ENCODE data around the gene COL18A1.

Gene COL18A1

DNA sequence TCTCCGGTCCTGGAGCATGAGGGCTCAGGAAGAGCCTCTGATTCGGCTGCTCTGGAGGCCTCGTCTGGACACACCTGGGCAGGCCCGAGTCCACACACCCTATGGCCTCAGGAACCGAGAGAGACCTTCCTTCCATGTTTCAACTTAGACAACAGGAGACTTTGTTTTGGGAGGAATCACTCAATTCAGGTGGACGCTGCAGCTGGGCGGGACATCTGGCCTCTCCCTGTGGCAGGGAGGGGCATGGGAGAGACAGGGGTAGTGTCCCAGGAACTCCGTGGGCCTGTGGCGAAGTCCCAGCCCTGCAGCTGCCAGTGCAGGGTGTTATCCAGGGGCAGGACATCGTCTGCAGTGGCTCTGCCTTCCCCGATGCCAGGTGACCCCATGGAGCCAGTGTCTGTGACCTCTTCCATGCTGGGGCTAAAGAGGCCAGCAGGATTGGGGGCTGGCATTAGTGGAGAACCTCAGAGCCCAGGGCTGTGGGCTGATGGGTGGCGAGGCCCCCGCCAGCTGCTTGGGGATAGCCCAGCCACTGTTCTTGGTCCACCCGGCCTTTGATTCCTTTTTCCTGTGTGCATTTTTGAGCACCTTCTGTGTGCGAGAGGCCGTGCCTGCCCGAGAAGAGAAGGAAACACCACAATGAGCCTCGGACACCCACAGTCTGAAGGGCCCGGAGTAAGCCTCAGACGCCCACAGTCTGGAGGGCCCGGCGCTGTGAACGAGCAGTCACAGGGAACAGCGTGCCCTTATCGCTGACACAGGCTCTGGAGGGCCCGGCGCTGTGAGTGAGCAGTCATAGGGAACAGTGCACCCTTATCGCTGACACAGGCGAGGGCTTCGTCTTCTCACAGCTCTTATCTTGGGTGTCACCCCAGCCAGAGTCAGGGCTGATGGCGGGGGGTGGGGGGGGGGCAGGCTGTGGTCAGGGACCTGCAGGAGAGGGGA lies 6.2 kb downstream of the COL18A1 start:
- Mint-ChIP-seq H3K4me3 (no peak overlapping the region), H3K4me1 (peaks cover 5% of the 10 kb centered on the region), H3K27me3 (peaks cover 6% of the 10 kb centered on the region)

DNA sequence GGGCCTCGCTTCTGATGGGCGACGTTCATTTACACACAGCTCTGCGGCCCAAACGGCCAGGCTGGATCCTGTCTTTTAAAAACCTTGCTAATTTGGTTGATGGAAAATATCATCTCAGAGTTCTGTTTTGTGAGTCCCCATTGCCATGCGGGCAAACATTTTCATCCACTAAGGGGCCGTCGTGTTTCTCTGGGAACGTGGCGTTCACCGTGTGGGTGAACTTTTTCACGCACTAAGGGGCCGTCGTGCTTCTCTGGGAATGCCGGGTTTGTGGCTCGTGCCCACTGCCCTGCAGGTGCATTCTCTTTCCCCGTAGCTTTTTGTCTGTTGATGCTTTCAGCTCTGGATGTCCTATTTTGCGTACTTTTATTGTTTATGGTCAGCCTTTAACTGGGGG lies 6.8 kb downstream of the COL18A1 start:
- Mint-ChIP-seq H3K4me1 (no peaks in the 10 kb centered on the region), H3K9me3 (no peaks in the 10 kb centered on the region), H3K27me3 (peaks cover under 1% of the 10 kb centered on the region), H3K4me3 (no peak overlapping the region), H3K36me3 (no peaks in the 10 kb centered on the region), H3K27ac (no peak overlapping the region)

More for the DNA sequence above, 6.2 kb downstream of the COL18A1 start:
- Mint-ChIP-seq H3K9me3 (no peaks in the 10 kb centered on the region), H3K27ac (no peak overlapping the region), H3K36me3 (no peaks in the 10 kb centered on the region)

DNA sequence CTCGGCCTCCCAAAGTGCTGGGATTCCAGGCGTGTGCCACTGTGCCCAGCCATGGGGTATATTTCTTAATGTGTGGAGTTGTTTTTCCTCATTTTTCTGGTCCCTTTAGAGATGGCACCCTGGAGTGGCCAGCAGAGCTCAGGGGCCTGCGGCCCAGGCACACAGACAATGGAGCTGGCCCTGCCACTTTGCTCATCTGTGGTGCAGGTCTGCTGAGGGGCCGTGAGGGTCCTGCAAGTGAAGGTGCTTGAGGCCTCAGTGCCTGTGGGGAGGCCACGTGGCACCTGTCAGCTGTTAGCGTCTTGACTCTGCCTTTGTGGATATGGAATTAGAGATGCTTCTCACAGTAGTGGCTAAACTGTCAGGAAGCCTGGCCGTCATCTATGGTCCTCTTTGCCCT lies 7.5 kb downstream of the COL18A1 start:
- H3K27ac Mint-ChIP-seq = no peak overlapping the region
- H3K36me3 Mint-ChIP-seq = no peaks in the 10 kb centered on the region
- no peak overlapping the region for H3K4me3 Mint-ChIP-seq
- H3K27me3 Mint-ChIP-seq = no peaks in the 10 kb centered on the region
- H3K9me3 Mint-ChIP-seq = no peaks in the 10 kb centered on the region
- H3K4me1 Mint-ChIP-seq = no peaks in the 10 kb centered on the region

DNA sequence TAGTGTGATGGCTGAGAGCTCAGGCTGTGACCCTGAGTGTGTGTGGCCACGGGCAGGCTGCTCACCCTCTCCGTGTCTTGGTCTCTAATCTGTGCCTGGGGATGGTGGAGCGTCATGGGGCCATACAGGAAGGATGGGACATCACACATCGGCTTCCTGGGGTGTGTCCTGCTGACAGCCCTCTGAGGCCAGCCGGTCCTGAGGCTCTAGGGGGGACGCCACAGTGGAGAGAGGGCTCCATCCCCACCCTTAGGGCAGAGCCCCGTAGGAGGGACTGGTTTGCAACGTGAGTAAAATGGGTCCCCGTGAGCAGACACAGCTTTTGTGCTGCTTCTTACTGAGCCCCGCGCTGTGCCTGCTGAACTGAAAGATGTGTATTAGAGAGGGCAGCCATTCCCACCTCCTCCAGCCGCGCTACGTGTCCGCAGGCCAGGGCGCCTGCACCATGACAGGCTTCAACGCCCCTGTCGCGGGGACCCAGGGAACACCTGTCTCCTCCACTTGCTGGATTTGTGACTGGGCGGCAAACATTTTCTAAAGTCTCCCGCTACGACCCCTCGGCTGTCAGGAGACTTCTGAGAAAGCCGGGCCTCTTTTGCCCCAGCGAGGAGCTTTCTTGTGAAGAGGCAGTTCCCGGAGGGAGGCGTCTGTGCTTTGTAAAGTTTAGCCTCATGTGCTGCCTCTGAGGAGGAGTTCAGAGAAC lies 8.1 kb downstream of the COL18A1 start:
- Mint-ChIP-seq H3K36me3 (no peaks in the 10 kb centered on the region), H3K9me3 (no peaks in the 10 kb centered on the region), H3K27ac (no peak overlapping the region), H3K4me3 (no peak overlapping the region), H3K27me3 (no peaks in the 10 kb centered on the region), H3K4me1 (no peaks in the 10 kb centered on the region)

DNA sequence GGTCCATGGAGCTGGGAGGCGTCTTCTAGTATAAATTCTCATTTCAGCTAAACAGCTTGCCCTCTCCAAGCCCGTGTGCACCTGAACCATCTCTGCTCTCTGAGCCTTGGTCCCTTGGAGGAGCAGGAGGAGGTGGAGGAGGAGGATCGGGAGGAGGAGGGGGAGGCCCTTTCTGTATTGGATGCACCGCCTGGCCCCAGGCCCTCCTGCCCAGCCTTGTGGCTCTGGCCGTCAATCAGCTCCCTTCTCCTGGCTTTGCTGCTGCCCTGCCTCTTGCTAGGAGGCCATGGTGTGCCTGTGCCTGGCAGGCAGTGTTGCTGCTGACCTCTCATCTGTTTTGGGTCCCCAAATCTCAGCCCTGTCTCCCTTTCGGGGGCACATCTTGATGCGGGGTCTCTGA lies 9.0 kb downstream of the COL18A1 start:
- Mint-ChIP-seq H3K4me3 (no peak overlapping the region), H3K27ac (no peak overlapping the region), H3K9me3 (no peaks in the 10 kb centered on the region), H3K4me1 (no peaks in the 10 kb centered on the region), H3K36me3 (no peaks in the 10 kb centered on the region), H3K27me3 (no peaks in the 10 kb centered on the region)

DNA sequence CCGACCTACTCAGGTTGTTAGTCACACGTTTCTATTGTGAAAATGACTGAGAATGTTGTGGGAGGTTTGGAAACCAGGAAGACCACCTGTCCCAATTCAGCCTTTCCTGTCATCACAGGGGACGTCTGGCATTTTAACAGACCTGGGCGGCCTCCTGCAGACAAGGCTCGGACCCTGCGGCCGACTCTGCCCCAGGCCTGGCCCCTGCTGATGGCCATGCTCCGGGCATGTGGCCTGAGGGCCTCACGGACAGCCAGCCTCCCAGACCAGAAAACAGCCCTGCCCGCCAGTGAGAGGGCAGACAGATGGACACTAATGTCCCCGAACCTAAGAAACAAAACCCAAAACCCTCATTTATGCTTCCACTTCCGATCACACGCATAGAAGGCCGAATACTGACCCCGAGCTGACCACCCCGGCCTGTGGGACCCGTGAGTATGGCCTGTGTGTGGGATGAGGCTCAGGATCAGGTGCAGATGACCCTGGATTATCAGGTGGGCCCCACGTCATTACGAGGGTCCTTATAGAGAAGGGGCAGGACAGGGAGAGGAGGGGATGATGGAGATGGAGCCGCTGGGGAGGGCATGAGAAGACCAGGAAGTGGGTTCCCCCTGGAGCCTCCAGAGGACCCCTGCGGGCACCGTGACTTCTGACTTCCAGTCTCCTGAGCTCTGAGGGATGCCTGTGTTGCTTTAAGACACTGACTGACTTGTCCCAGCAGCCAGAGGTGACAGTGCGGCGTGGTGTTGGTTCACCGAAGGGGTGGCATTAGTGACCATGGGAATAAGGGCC lies 9.6 kb downstream of the COL18A1 start:
- Mint-ChIP-seq H3K27me3 (no peaks in the 10 kb centered on the region), H3K4me3 (no peak overlapping the region), H3K4me1 (no peaks in the 10 kb centered on the region), H3K27ac (no peak overlapping the region), H3K9me3 (no peaks in the 10 kb centered on the region), H3K36me3 (no peaks in the 10 kb centered on the region)

DNA sequence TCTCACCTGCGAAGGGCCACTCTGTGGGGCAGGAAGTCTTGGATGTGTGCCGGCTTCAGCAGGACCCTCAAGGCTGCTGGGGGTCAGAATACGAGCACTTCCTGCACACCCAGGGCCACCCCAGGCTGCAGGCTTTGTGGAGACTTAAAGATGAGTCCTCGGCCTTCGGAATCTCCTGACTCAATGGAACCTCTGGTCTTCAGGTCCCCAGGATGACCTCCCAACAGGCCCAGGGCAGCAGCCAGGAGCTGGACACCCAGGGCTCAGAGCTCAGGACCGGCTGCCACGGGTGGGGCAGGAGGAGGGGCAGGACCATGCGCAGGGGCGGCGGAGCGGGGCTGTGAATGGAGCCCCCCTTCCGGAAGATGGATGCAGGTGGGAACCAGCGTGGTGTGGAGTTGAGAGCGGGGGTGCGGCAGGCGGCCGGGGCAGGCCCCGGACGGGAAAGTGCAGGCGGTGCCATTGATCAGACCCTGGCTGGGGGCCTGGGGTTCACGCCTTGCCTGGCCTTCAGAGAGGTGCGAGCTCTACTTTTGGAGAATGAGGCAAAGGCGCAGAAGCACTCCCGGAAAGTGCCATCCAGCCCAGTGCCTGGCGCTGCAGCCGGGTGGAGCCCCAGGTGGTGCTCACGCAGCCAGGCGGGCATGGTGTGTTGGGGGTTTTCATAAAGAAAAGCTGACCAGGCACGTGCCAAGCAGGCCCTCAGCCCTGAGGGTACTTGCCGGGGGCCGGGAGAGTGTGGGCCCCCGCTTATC lies 10.4 kb downstream of the COL18A1 start:
- no peaks in the 10 kb centered on the region for H3K27me3 Mint-ChIP-seq
- H3K27ac Mint-ChIP-seq = no peak overlapping the region
- no peaks in the 10 kb centered on the region for H3K4me1 Mint-ChIP-seq
- no peak overlapping the region for H3K4me3 Mint-ChIP-seq
- H3K9me3 Mint-ChIP-seq = no peaks in the 10 kb centered on the region
- H3K36me3 Mint-ChIP-seq = no peaks in the 10 kb centered on the region

DNA sequence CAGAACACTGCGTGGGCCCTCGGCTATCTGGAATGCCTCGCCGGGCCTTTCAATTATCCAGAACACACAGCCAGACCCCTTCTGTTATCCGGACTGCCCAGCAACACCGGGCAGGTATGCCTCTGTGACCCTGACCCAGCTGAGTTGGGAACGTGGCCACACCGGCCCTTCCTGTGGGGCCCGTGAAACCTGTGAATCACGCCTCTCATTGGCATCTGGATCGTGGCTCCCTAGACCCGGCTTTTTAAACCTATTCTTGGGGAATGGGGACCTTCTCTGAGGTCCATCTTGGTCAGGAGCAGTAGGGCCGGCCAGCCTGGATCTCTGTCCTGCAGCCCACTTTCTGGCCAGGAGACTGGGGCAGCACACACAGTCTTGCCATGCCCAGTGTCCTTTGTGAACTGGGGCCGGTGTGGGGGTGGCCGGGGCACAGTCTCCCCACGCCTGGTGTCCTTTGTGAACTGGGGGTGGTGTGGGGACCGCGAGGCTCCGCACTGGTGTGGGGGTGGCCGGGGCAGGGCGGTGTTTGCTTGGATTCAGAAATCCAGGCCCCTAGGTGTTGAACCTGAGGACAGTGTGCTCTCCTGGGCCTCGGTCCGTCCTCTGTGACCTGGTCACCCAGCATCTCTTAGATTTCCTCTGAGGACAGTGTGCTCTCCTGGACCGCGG lies 11.1 kb downstream of the COL18A1 start:
- no peaks in the 10 kb centered on the region for H3K27me3 Mint-ChIP-seq
- no peaks in the 10 kb centered on the region for H3K36me3 Mint-ChIP-seq
- no peak overlapping the region for H3K4me3 Mint-ChIP-seq
- H3K4me1 Mint-ChIP-seq = no peaks in the 10 kb centered on the region
- no peaks in the 10 kb centered on the region for H3K9me3 Mint-ChIP-seq
- no peak overlapping the region for H3K27ac Mint-ChIP-seq

DNA sequence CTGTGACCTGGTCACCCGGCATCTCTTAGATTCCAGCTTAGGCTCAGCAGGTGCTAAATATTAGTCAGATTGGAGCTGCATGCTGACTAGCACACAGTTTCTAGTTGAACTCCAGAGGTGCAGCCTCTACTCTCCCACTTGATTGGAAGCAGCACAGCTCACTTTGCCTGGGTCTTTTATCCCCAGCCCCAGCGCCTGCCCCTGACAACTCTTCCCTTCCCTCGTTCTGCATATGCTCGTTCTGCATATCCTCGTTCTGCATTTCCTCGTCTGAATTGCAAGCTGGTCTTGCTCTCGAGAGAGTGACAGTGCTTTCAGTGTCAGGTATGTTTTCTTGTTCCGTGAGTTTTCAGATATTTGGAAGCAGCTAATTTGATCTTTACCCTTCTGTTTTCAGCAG lies 11.7 kb downstream of the COL18A1 start:
- Mint-ChIP-seq H3K4me3 (no peak overlapping the region), H3K36me3 (no peaks in the 10 kb centered on the region), H3K9me3 (no peaks in the 10 kb centered on the region), H3K4me1 (no peaks in the 10 kb centered on the region), H3K27ac (no peak overlapping the region), H3K27me3 (no peaks in the 10 kb centered on the region)

DNA sequence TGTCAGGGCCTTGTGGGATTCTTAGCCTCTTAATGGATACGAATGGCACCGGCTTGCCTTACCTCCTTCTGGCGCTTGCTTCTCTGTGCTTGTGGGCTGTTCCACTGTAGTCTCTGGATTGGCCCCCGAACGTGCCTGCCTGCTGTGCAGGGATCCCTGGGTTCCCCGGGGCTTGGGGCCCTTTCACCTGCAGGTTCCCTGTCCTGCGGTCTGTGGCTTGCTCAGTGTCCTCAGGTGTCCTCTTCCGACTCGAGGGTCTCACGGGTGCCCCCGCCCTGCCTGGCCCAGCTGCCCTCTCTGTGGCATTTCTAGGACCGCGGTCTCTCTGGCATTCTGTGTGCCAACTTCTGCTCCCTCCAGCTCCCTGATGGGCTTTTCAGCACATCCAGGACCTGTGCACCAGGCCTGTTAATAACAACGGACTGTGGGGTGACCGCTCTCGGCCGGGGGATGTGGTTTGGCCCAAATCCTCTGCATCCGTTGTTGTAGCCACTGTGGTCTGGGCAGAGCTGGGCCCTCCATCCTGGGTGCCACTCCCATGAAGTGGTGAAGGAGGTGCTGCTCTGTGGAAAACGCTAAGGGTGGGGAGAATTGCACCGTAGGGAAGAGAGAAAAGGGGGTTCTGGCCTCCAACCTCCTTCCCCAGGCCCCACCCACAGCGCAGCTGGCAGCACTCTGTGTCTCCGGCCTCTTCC lies 12.4 kb downstream of the COL18A1 start:
- Mint-ChIP-seq H3K4me3 (no peak overlapping the region), H3K27ac (no peak overlapping the region), H3K4me1 (no peaks in the 10 kb centered on the region)

DNA sequence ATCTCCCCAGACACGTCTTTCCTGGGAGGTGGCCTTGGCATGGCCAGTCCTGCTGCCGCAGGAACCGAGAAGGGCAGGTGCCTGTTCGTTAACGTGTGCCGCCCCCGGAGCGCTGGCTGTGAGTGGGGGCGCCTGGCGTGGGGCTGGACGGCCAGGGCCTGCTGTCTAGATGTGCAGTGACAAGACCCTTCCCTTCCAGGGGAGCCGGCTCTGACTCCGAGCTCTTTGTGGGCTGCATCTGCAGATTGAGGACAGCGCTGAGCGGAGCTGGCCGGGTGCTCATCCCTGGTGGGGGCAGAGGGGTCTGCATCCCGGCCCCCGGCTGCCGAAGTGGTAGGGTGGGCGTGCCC lies 13.0 kb downstream of the COL18A1 start:
- no peaks in the 10 kb centered on the region for H3K36me3 Mint-ChIP-seq
- H3K27me3 Mint-ChIP-seq = no peaks in the 10 kb centered on the region
- H3K27ac Mint-ChIP-seq = no peak overlapping the region
- no peaks in the 10 kb centered on the region for H3K9me3 Mint-ChIP-seq
- H3K4me1 Mint-ChIP-seq = no peaks in the 10 kb centered on the region
- no peak overlapping the region for H3K4me3 Mint-ChIP-seq

More for the DNA sequence above, 12.4 kb downstream of the COL18A1 start:
- no peaks in the 10 kb centered on the region for H3K36me3 Mint-ChIP-seq
- H3K9me3 Mint-ChIP-seq = no peaks in the 10 kb centered on the region
- H3K27me3 Mint-ChIP-seq = no peaks in the 10 kb centered on the region

DNA sequence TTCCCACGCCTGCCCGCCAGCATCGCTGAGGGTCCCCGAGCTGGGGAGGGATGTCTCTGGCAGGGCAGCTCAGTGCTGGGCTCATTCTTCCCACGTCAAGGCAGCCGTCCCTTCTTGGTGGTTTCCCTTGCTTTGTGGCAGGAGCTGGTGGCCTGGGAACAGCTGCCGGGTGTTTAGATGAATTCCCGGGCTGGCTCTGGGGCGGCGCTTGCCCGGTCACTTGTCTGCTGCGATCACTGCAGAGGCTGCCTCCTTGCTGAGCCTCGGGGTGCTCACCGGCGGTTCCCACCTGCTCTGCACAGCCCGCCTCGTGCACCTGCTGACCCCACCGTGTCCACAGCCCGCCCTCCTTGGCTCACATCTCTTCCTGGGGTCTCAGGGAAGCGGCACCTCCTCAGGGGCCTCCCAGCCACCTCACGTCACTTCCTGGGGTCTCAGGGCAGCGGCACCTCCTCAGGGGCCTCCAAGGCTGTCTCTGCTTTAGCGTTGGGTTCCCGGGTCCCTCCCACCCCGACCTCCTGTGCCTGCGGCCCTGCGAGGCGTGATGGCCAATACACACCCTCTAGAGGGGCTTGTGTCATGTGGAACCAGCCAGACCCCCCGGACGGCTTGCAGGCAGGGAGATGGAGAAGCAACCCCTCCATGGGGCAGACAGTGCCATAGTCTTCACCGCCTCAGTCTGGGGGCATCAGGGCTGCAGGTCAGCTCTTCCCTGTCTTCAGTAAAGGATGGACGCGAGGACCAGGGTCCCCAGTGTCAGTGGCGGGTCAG lies 13.5 kb downstream of the COL18A1 start:
- Mint-ChIP-seq H3K4me1 (no peaks in the 10 kb centered on the region), H3K4me3 (no peak overlapping the region), H3K9me3 (no peaks in the 10 kb centered on the region), H3K36me3 (no peaks in the 10 kb centered on the region), H3K27me3 (no peaks in the 10 kb centered on the region), H3K27ac (no peak overlapping the region)

DNA sequence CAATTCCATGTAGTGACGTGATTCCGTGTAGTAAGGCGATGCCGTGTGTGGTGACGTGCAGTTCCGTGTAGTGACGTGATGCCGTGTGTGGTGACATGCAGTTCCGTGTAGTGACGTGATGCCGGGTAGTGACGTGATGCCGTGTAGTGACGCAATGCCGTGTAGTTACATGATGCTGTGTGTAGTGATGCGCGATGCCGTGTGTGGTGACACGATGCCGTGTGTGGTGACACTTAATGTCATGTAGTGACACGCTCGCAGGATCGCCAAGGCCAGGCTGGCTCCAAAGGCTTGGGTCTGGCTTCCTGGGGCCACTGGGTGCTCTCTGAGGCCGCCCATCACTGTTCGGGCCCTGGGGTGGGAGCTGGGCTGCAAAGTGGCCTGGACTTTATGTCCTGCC lies 14.2 kb downstream of the COL18A1 start:
- Mint-ChIP-seq H3K4me1 (no peaks in the 10 kb centered on the region), H3K36me3 (no peaks in the 10 kb centered on the region), H3K9me3 (no peaks in the 10 kb centered on the region), H3K4me3 (no peak overlapping the region), H3K27ac (no peak overlapping the region), H3K27me3 (no peaks in the 10 kb centered on the region)
